Measurements from ENCODE around the gene EGF.
A peak's percentile ranks its signal among the peaks of the same experiment; 100 is the strongest.

EGF gene

GRCh38 chr4:109966891-109967481 lies 54.3 kb downstream of the EGF start:
- DNase-seq (ENCODE audit: low read depth): peak; percentile 90
- TF ChIP-seq, protein P1, sequence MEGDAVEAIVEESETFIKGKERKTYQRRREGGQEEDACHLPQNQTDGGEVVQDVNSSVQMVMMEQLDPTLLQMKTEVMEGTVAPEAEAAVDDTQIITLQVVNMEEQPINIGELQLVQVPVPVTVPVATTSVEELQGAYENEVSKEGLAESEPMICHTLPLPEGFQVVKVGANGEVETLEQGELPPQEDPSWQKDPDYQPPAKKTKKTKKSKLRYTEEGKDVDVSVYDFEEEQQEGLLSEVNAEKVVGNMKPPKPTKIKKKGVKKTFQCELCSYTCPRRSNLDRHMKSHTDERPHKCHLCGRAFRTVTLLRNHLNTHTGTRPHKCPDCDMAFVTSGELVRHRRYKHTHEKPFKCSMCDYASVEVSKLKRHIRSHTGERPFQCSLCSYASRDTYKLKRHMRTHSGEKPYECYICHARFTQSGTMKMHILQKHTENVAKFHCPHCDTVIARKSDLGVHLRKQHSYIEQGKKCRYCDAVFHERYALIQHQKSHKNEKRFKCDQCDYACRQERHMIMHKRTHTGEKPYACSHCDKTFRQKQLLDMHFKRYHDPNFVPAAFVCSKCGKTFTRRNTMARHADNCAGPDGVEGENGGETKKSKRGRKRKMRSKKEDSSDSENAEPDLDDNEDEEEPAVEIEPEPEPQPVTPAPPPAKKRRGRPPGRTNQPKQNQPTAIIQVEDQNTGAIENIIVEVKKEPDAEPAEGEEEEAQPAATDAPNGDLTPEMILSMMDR (IDR thresholded peaks at IDR 0.05; ENCODE audit: control insufficient read depth, extremely low read depth, insufficient read depth): no peak
- H3K4me3 ChIP-seq (ENCODE audit: low read depth, low read length): peak overlapping the region; percentile 7; the same call in 1 of the 2 replicates

DNA sequence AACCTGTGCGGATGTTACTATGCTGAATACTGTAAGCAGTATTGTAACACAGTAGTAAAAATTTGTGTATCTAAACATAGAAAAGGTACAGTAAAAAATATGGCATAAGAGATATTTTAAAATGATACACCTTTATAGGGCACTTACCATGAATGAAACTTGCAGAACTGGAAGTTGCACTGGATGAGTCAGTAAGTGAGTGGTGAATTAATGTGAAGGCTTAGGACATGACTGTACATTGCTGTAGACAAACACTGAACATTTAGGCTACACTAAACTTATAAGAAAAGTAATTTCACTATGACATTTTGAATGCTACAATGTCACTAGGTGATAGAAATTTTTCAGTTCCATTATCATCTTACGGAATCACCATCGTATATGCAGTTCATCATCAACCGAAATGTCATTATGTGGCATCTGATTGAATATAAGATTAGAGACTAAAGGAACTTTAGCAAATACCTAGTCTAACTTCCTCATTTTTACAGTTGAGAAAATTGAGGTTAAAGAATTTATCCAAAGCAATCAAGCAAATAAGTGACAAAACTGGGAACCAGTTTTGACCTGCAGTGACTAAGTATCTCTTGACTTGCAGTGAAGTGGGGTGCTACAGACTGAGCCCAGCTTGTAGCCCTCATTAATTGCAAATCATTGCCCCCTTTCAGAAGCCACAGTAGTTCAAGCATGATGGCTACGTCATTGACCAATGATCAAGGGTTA lies 55.3 kb downstream of the EGF start:
- peak; percentile 91 for DNase-seq (ENCODE audit: low read depth)
- TF ChIP-seq, protein P1 (IDR thresholded peaks at IDR 0.05; ENCODE audit: control insufficient read depth, extremely low read depth, insufficient read depth): no peak
- H3K4me3 ChIP-seq (ENCODE audit: low read depth, low read length): peak overlapping the region; percentile 9

GRCh38 chr4:109969087-109969486 lies 56.4 kb downstream of the EGF start:
- H3K4me3 ChIP-seq (ENCODE audit: low read depth, low read length): no peak overlapping the region
- TF ChIP-seq, protein P1 (IDR thresholded peaks at IDR 0.05; ENCODE audit: control insufficient read depth, extremely low read depth, insufficient read depth): no peak
- DNase-seq (ENCODE audit: low read depth): no peak

DNA sequence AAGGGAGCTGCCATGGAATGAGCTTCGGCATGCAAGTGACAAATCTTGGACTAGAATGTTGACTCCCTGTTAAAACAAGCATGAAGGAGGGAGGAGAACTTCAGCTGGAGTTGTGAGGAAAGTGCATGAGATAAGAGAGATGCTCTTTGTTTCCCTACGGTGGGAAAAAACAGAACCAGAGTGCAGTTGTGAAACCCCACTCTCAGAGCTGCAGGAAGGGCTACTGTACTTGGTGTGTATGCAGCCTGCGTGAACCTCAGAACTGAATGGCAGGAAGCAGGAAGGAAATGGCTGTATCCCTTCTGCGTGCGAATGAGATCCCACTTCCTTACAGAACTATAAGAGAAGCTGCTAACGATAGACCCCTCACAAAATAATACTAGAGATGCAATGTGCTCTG lies 57.2 kb downstream of the EGF start:
- no peak for DNase-seq (ENCODE audit: low read depth)
- TF ChIP-seq, protein P1 (IDR thresholded peaks at IDR 0.05; ENCODE audit: control insufficient read depth, extremely low read depth, insufficient read depth): no peak
- H3K4me3 ChIP-seq (ENCODE audit: low read depth, low read length): no peak overlapping the region

DNA sequence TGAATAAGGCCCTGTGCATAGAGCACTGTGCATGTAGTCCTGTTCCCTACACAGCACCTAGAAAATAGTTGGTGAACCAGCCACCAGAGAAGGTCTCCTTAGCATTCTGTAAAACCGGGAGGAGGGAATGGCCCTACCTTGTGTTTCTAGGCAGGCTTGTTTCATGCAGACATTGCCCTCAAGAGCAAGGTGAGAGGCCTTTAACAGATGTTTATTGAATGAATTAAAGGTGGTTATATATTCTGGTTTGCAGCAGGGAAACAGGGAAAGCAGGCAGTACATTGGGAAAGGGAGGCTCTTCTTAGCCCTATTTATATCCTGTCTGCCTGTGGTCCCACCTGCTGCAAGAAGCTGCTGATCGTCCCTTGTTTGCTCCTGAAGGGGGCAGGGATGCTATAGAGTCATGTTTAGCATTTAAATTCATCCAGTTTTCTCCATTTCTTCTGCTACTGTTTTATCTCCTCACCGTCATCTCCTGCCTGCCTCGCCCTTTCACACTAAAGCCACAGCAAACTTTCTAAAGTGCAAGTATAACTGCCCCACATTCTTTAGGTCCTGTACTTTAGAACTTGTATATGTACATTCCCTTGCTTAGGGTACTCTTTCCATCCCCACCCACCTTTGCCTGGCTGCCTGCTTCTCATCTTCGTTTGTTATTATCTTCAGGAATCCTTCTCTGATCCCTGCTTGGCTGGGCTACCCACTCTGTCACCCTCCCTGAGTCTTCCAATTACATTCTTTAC lies 60.3 kb downstream of the EGF start:
- DNase-seq (ENCODE audit: low read depth): no peak
- TF ChIP-seq, protein P1 (IDR thresholded peaks at IDR 0.05; ENCODE audit: control insufficient read depth, extremely low read depth, insufficient read depth): no peak
- no peak overlapping the region for H3K4me3 ChIP-seq (ENCODE audit: low read depth, low read length)

GRCh38 chr4:109973529-109973905 lies 60.8 kb downstream of the EGF start:
- no peak for DNase-seq (ENCODE audit: low read depth)
- no peak overlapping the region for H3K4me3 ChIP-seq (ENCODE audit: low read depth, low read length)
- TF ChIP-seq, protein P1 (IDR thresholded peaks at IDR 0.05; ENCODE audit: control insufficient read depth, extremely low read depth, insufficient read depth): no peak

All from LNCaP clone FGC (cell line).